ENCODE measurements around the gene IMMP2L. TPM values are rescaled to one million over a fixed set of nuclear protein-coding genes. Genes with fewer than 3 reads are reported as not detected.
"Not testable (repeated sequence)": the region's sequence is repeated elsewhere in the genome, so short reads cannot be mapped to it uniquely, and the experiment has no call there.

Gene IMMP2L
- total RNA-seq, 6 experiments from 2014 or later: 14.2 to 25.3 (median 19.7) TPM

DNA sequence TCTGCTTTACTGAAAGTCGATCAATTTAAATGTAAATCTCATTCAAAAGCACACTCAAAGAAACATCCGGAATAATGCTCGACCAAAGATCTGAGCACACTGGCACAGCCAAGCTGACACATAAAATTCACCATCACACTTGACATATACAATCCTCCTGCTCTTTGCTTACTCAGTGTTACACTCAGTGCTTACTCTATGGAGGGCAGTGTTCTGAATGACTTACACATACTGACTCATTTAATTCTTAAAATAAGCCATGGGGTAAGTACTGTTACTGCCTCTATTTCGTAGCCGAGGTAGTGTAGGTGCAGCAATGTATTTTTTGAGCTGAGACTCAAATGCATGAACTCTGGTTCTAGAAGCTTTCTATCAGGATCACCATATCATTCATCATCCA lies 892.9 kb downstream of the IMMP2L start:
- Histone ChIP-seq H3K36me3 (no peaks in the 10 kb centered on the region), H3K4me1 (no peaks in the 10 kb centered on the region), H3K27me3 (no peaks in the 10 kb centered on the region), H3K9me3 (peaks cover 0 to 4% (median 0%) of the 10 kb centered on the region in 4 donors), H3K27ac (no peak overlapping the region), H3K4me3 (no peak overlapping the region)
- WGBS (ENCODE audit: insufficient coverage, low coverage, low lambda C conversion rate, missing lambda C conversion rate): 98% methylated on average over 5 of the region's 5 CpGs
- intact Hi-C loops (cut with DNase I): no loop called here
- no peak for TF ChIP-seq POLR2A (IDR thresholded peaks at IDR 0.05)
- TF ChIP-seq, protein P1, sequence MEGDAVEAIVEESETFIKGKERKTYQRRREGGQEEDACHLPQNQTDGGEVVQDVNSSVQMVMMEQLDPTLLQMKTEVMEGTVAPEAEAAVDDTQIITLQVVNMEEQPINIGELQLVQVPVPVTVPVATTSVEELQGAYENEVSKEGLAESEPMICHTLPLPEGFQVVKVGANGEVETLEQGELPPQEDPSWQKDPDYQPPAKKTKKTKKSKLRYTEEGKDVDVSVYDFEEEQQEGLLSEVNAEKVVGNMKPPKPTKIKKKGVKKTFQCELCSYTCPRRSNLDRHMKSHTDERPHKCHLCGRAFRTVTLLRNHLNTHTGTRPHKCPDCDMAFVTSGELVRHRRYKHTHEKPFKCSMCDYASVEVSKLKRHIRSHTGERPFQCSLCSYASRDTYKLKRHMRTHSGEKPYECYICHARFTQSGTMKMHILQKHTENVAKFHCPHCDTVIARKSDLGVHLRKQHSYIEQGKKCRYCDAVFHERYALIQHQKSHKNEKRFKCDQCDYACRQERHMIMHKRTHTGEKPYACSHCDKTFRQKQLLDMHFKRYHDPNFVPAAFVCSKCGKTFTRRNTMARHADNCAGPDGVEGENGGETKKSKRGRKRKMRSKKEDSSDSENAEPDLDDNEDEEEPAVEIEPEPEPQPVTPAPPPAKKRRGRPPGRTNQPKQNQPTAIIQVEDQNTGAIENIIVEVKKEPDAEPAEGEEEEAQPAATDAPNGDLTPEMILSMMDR (IDR thresholded peaks at IDR 0.05): no peak
- ATAC-seq: no peak
- DNase-seq: no peak

DNA sequence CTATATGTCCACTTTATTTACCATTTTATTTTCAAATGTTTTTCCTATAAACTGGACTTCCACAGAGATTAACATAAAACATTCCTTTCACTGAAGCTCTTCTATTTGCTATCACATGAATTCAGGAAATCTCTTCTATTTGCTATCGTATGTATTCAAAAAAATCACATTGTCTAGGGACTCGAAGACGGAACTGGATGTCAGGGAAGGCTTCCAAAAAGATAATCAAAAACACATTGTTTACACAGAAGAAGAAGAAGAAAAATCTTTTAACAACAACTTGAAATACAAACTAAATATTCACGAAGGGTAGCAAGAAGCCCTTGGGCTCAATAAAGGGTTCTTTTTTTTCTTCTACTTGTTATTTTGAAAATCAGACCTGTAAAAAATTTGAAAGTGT lies 897.5 kb downstream of the IMMP2L start:
- H3K36me3 ChIP-seq: no peaks in the 10 kb centered on the region
- H3K27me3 ChIP-seq: no peaks in the 10 kb centered on the region
- ATAC-seq (no peak), DNase-seq (no peak)
- H3K27ac ChIP-seq: no peak overlapping the region
- intact Hi-C loops (cut with DNase I): no loop called here
- no peak overlapping the region for H3K4me3 ChIP-seq
- WGBS (ENCODE audit: insufficient coverage, low coverage, low lambda C conversion rate, missing lambda C conversion rate): 75% methylated on average over 4 of the region's 4 CpGs
- H3K4me1 ChIP-seq: no peaks in the 10 kb centered on the region
- no peaks in the 10 kb centered on the region for H3K9me3 ChIP-seq
- TF ChIP-seq, protein P1 (IDR thresholded peaks at IDR 0.05): no peak
- TF ChIP-seq POLR2A (IDR thresholded peaks at IDR 0.05): no peak

DNA sequence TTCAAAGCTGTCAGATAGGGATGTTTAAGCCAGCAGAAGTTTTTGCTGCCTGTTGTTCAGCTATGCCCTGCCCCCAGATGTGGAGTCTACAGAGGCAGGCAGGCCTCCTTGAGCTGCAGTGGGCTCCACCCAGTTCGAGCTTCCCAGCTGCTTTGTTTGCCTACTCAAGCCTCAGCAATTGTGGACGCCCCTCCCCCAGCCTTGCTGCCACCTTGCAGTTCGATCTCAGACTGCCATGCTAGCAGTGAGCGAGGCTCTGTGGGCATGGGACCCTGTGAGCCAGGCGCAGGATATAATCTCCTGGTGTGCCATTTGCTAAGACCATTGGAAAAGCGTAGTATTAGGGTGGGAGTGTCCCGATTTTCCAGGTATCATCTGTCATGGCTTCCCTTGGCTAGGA lies 901.7 kb downstream of the IMMP2L start:
- H3K4me1 ChIP-seq; H3K27ac ChIP-seq; ATAC-seq; H3K9me3 ChIP-seq; H3K36me3 ChIP-seq; H3K4me3 ChIP-seq; DNase-seq; intact Hi-C loops (cut with DNase I); H3K27me3 ChIP-seq: not testable (repeated sequence)
- no CpG with 5 or more reads among the region's 7 CpGs for WGBS (ENCODE audit: insufficient coverage, low coverage, low lambda C conversion rate, missing lambda C conversion rate)

DNA sequence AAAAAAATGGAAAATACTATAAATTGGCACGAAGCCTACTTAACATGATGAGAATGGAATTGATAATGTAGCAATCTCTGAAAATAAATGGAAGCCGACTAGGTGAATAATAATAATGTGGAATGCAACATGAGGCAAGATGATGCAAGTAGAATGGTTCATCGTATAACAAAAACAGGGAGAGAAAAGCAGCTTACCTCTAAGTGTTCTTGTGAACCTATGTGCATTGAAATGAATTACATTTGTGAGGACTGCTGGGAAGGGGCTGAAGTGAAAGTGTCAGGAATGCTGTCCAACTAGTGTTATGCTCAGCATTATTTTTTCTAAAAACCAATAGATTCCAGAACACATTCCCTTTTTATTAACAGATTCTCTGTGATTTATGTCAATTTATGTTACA lies 912.0 kb downstream of the IMMP2L start:
- Histone ChIP-seq H3K27ac (no peak overlapping the region), H3K27me3 (no peaks in the 10 kb centered on the region), H3K36me3 (no peaks in the 10 kb centered on the region), H3K4me1 (no peaks in the 10 kb centered on the region), H3K4me3 (no peak overlapping the region), H3K9me3 (no peaks in the 10 kb centered on the region)
- 60% methylated on average over 3 of the region's 3 CpGs for WGBS (ENCODE audit: insufficient coverage, low coverage, low lambda C conversion rate, missing lambda C conversion rate)
- intact Hi-C loops (cut with DNase I): no loop called here
- TF ChIP-seq, protein P1 (IDR thresholded peaks at IDR 0.05): no peak
- TF ChIP-seq POLR2A (IDR thresholded peaks at IDR 0.05): no peak
- DNase-seq (no peak), ATAC-seq (no peak)

DNA sequence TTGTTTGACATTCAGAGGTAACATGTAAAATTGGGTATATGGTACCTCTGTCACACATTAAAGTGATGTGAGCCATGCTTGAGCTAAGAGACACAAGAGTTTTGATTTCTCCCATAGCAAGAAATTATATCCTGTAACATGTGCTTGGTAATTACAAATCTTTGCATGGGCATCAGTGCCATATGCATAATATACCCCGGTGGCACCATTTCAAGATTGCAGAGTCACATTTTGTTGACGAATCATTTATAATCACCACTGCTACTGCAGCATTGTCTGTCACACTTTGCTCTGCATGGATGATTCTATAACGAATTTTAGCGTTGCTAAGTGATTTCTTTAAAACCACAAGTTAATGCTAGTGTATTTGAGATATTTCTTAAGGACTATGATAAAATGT lies 915.0 kb downstream of the IMMP2L start:
- no peak for TF ChIP-seq POLR2A (IDR thresholded peaks at IDR 0.05)
- Histone ChIP-seq H3K27ac (no peak overlapping the region), H3K36me3 (no peaks in the 10 kb centered on the region), H3K9me3 (no peaks in the 10 kb centered on the region), H3K4me3 (no peak overlapping the region), H3K4me1 (no peaks in the 10 kb centered on the region), H3K27me3 (no peaks in the 10 kb centered on the region)
- DNase-seq: no peak
- WGBS (ENCODE audit: insufficient coverage, low coverage, low lambda C conversion rate, missing lambda C conversion rate): 76% methylated on average over 4 of the region's 4 CpGs
- intact Hi-C loops (cut with DNase I): no loop called here
- ATAC-seq: no peak

DNA sequence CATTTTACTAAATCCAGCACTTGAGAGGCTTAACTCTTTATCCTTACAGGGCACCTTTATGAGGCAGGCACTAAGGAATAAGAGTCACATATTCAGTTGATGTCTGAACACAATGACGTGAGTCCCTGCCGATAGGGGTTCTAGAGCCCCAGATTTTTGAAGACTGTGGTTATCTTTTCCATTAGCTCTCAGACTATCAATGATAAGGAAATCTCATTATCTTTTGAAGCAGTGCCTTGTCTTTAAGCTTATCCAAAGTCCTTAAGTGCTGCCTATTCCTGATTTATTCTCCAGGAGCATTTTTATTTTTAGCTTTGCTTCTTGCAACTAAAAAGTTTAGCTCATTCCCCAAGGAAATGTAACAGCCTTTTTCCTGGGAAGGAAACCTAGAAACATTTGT lies 915.5 kb downstream of the IMMP2L start:
- ATAC-seq (no peak), DNase-seq (no peak)
- Histone ChIP-seq H3K4me1 (no peaks in the 10 kb centered on the region), H3K27ac (no peak overlapping the region), H3K27me3 (no peaks in the 10 kb centered on the region), H3K9me3 (no peaks in the 10 kb centered on the region), H3K4me3 (no peak overlapping the region), H3K36me3 (no peaks in the 10 kb centered on the region)
- no peak for TF ChIP-seq POLR2A (IDR thresholded peaks at IDR 0.05)
- TF ChIP-seq, protein P1 (IDR thresholded peaks at IDR 0.05): no peak
- intact Hi-C loops (cut with DNase I): no loop called here
- 33% methylated on average over 2 of the region's 2 CpGs for WGBS (ENCODE audit: insufficient coverage, low coverage, low lambda C conversion rate, missing lambda C conversion rate)

Data from right lobe of liver (tissue), 6 donors.